A549 (cell line): Measurements from ENCODE around the gene GABBR2. TPM values are rescaled to one million over a fixed set of nuclear protein-coding genes. Genes with fewer than 3 reads are reported as not detected.

Experiments used
- ATAC-seq, 2 experiments: fragments of 200-7000 bp in 1 of 2; fragments of >200 bp in 1 of 2; cut with Nextera tagmentation in 1 of 2; cut with Tn5 transposase in 1 of 2; 3 replicates each; pipeline versions ENCODE4 v1.8.0 to v1.9.1; 2018 to 2020; ENCODE audit warnings: mild to moderate bottlenecking in 1 of 2, moderate library complexity in 1 of 2
- CTCF ChIA-PET: fragments of 300-600 bp; sonication (Branson Sonifier 250); formaldehyde crosslinking; extraction: SDS; loops from one replicate; lab custom pipeline; 2021; ENCODE audit warnings: antibody characterized with exemption, inconsistent platforms; lab: Yijun Ruan, JAX
- POLR2A ChIA-PET: fragments of 350-600 bp; formaldehyde crosslinking; extraction: SDS; loops from one replicate; lab custom pipeline; 2021; ENCODE audit warnings: antibody characterized with exemption, inconsistent platforms; lab: Yijun Ruan, JAX
- DNase-seq, 2 experiments: peaks; one replicate each; pipeline versions ENCODE4 v3.0.0 to v3.0.0-alpha.2; 2011 to 2016; ENCODE audit warnings: low read depth in 1 of 2, low spot score in 1 of 2
- FAIRE-seq: peaks from 2 replicates; lab custom pipeline; 2011; peaks lifted over from hg19 to GRCh38; lab: Jason Lieb, UNC
- H3K27ac ChIP-seq, 2 experiments: fragments of >200 bp; sonication (Bioruptor Twin); formaldehyde crosslinking; 3 replicates each; pipeline ENCODE4 v1.5.1; 2016 to 2017
- H3K4me1 ChIP-seq: fragments of >200 bp; sonication (Bioruptor Twin); formaldehyde crosslinking; 3 replicates; pipeline ENCODE4 v1.6.1; 2016
- H3K4me2 ChIP-seq: fragments of >200 bp; sonication (Bioruptor Twin); formaldehyde crosslinking; 3 replicates; pipeline ENCODE4 v1.6.1; 2016
- H3K4me3 ChIP-seq: fragments of >200 bp; sonication (Bioruptor Twin); formaldehyde crosslinking; 3 replicates; pipeline ENCODE4 v1.5.1; 2016
- H3K9me3 ChIP-seq: fragments of >200 bp; sonication (Bioruptor Twin); formaldehyde crosslinking; 3 replicates; pipeline ENCODE4 v1.6.1; 2016
- ATOH8 ChIP-seq: fragments of 250-450 bp; sonication (Bioruptor Pico); IDR thresholded peaks from 2 replicates; pipeline ENCODE4 v1.5.0; 2020; ENCODE audit warnings: low read depth, mild to moderate bottlenecking, moderate library complexity
- EHMT2 ChIP-seq: fragments of 200-600 bp; sonication (generic); IDR thresholded peaks from 2 replicates; pipeline ENCODE4 v1.6.1; 2016; ENCODE audit warnings: antibody characterized with exemption, low read depth, mild to moderate bottlenecking, moderate library complexity
- ELK1 ChIP-seq: fragments of 150-350 bp; IDR thresholded peaks from 2 replicates; pipeline ENCODE4 v1.6.1; 2014; ENCODE audit warnings: low read depth, mild to moderate bottlenecking, low read length
- ESRRA ChIP-seq: fragments of 150-350 bp; IDR thresholded peaks from 2 replicates; pipeline ENCODE4 v1.6.1; 2014; ENCODE audit warnings: mild to moderate bottlenecking, low read length, borderline replicate concordance
- HES2 ChIP-seq: fragments of >200 bp; sonication (Bioruptor Twin); formaldehyde crosslinking; IDR thresholded peaks from 2 replicates; pipeline ENCODE4 v1.6.1; 2016
- HMGXB4 ChIP-seq: fragments of 250-450 bp; sonication (Bioruptor Pico); IDR thresholded peaks from 2 replicates; pipeline ENCODE4 v1.5.0; 2021; ENCODE audit warnings: mild to moderate bottlenecking, moderate library complexity, borderline replicate concordance
- HOXB5 ChIP-seq: fragments of 250-450 bp; sonication (Bioruptor Pico); IDR thresholded peaks from 2 replicates; pipeline ENCODE4 v1.5.0; 2020; ENCODE audit warnings: mild to moderate bottlenecking, moderate library complexity
- JUN ChIP-seq, 2 experiments: fragments of >200 bp; sonication (Bioruptor Twin); formaldehyde crosslinking; IDR thresholded peaks; 2 replicates in 1 of 2; 3 replicates in 1 of 2; pipeline ENCODE4 v1.6.1; 2016 to 2017
- KDM1A ChIP-seq: fragments of 200-600 bp; sonication (generic); IDR thresholded peaks from 2 replicates; pipeline ENCODE4 v1.6.1; 2016; ENCODE audit warnings: low read depth, mild to moderate bottlenecking
- MAFK ChIP-seq: fragments of 450-650 bp; IDR thresholded peaks from 2 replicates; pipeline ENCODE4 v1.6.1; 2014; ENCODE audit not compliant: partially characterized antibody
- NPAS2 ChIP-seq: fragments of 250-450 bp; sonication (Bioruptor Pico); IDR thresholded peaks from 2 replicates; pipeline ENCODE4 v1.8.0; 2022; ENCODE audit warnings: mild to moderate bottlenecking, moderate library complexity, borderline replicate concordance
- PHF8 ChIP-seq: fragments of 200-600 bp; sonication (generic); IDR thresholded peaks from 2 replicates; pipeline ENCODE4 v1.6.1; 2016; ENCODE audit warnings: low read depth, mild to moderate bottlenecking, antibody characterized with exemption, moderate library complexity, borderline replicate concordance
- POLR2A ChIP-seq: IDR thresholded peaks from 2 replicates; pipeline ENCODE4 v1.6.1; 2012; ENCODE audit warnings: mild to moderate bottlenecking, low read length
- POLR2AphosphoS2 ChIP-seq: conservative IDR thresholded peaks from 2 replicates; pipeline ENCODE4 v1.6.1; 2012; ENCODE audit warnings: low read length, improper control_type of control experiment, inconsistent platforms
- RCOR1 ChIP-seq: fragments of 150-350 bp; IDR thresholded peaks from 2 replicates; pipeline ENCODE4 v1.6.1; 2014; ENCODE audit warnings: antibody characterized with exemption, low read length, low read depth
- REST ChIP-seq: fragments of 200-600 bp; sonication (generic); IDR thresholded peaks from 2 replicates; pipeline ENCODE4 v1.6.1; 2016; ENCODE audit warnings: antibody characterized with exemption, mild to moderate bottlenecking, moderate library complexity
- SMC3 ChIP-seq: fragments of >200 bp; sonication (Bioruptor Twin); formaldehyde crosslinking; IDR thresholded peaks from 3 replicates; pipeline ENCODE4 v1.6.1; 2018; ENCODE audit warnings: inconsistent platforms
- TFCP2L1 ChIP-seq: fragments of 250-450 bp; sonication (Bioruptor Pico); IDR thresholded peaks from 2 replicates; pipeline ENCODE4 v1.5.0; 2021; ENCODE audit warnings: mild to moderate bottlenecking
- ZSCAN20 ChIP-seq: fragments of 250-450 bp; sonication (Bioruptor Pico); IDR thresholded peaks from 2 replicates; pipeline ENCODE4 v1.8.0; 2022; ENCODE audit warnings: mild to moderate bottlenecking, moderate library complexity
- WGBS: methylation state at CpG from one replicate; pipeline ENCODE4 v1.1.6; 2017; ENCODE audit errors: missing lambda C conversion rate; 5-methylcytosine and 5-hydroxymethylcytosine counted together
- polyA plus RNA-seq, 4 experiments: library from polyadenylated mRNA; depleted of rRNA in 3 of 4; stranded (reverse); fragments of >200 nt; fragmentation: RNase III in 1 of 4; extraction: RNeasy Plus Mini Kit Qiagen cat#74134 plus additional on column Dnase treatment in 1 of 4; gene quantifications; 2 replicates in 3 of 4; 3 replicates in 1 of 4; pipeline ENCODE4 v1.2.3, GENCODE V29; 2011 to 2017

The GABBR2 gene
- polyA plus RNA-seq, 2 of the 4 experiments (the other 2 are of a cell fraction) = 0.08 to 0.57 TPM

- no peaks in the 10 kb centered on the region for H3K4me1 ChIP-seq
- H3K4me3 ChIP-seq = no peak overlapping the region
- FAIRE-seq = no peak
- no peak overlapping the region for H3K27ac ChIP-seq
- no peaks in the 10 kb centered on the region for H3K9me3 ChIP-seq
- ChIA-PET POLR2A (no interaction called here), CTCF (interaction anchor here (1.1 kb wide), 1 partner anchor 252 kb away, joined by 3 read pairs; no protein-coding TSS in a partner anchor)
- WGBS = 52% methylated on average over 9 of the region's 10 CpGs
- ATAC-seq = no peak
- DNase-seq = no peak
- H3K4me2 ChIP-seq = no peak overlapping the region
- no peak for TF ChIP-seq NPAS2 (CRISPR knock-in tag)
Observed at GRCh38 chr9:98538626-98539031, 170.1 kb downstream of the GABBR2 start.

- no peak overlapping the region for H3K4me3 ChIP-seq
- H3K4me1 ChIP-seq = no peaks in the 10 kb centered on the region
- no peaks in the 10 kb centered on the region for H3K9me3 ChIP-seq
- DNase-seq = no peak
- TF ChIP-seq HES2 (no peak), JUN (IDR thresholded peaks at IDR 0.05) (no peak), RCOR1 (no peak), ESRRA (no peak), KDM1A (no peak), ATOH8 (CRISPR knock-in tag) (no peak), MAFK (no peak), ELK1 (no peak), REST (no peak), EHMT2 (no peak), HMGXB4 (CRISPR knock-in tag) (no peak), PHF8 (no peak), ZSCAN20 (no peak), POLR2AphosphoS2 (no peak), HOXB5 (CRISPR knock-in tag) (no peak), SMC3 (no peak), TFCP2L1 (no peak), POLR2A (no peak)
- TF ChIP-seq, all 56 proteins: peak for 0
- 91% methylated on average over 1 of the region's 1 CpG for WGBS
- FAIRE-seq = no peak
- ChIA-PET CTCF (interaction anchor here (1.3 kb wide), 1 partner anchor 223 kb away, joined by 3 read pairs; no protein-coding TSS in a partner anchor), POLR2A (no interaction called here)
- no peak for ATAC-seq
- no peak overlapping the region for H3K27ac ChIP-seq
- H3K4me2 ChIP-seq = no peak overlapping the region
Observed at GRCh38 chr9:98538203-98538602, 170.5 kb downstream of the GABBR2 start.
